DMS153 treated with DMSO at 0.1 percent for 48 hours (cell line): ENCODE measurements around the gene STK10.
"Not testable (repeated sequence)": the region's sequence is repeated elsewhere in the genome, so short reads cannot be mapped to it uniquely, and the experiment has no call there.

Source experiments
- DNase-seq: peaks from one replicate; lab custom pipeline; 2025; ENCODE audit not compliant: unreplicated experiment; lab: John Stamatoyannopoulos, UW

Gene STK10

GRCh38 chr5:172167895-172168294 lies 20.1 kb downstream of the STK10 start:
- DNase-seq, result no peak

DNA sequence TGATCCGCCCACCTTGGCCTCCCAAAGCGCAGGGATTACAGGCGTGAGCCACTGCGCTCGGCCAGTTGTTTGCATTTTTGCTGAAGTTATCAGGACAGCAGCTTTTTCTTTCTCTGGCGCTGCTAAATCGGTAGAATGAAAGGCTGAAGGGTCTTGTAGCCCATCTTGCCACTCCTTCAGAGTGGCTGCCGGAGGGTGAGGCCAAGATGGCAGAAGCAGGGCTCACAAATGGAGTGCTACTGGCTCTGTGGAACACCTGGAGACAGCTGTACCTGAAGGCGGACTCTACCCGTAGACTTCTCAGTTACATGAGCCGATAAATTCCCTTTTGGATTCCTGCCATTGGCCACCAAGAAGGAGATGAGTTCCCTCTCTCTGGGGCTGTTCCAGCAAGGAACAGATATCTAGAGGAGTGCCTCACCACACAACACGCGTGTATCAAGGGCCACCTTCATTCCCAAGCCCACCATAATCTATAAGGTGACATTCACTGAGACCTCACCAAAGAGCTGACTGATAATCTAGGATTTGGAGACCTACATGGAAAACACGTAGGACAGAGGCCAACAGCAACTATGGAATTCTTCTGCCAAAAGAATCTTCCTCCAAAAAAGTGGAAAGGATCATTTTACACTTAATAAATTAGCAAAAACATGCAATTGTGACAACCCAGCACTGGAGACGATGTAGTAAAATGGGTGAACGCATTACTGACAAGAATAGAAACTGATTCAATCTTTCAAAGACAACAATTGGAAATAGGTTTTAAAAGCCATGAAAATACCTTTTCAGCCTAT lies 21.8 kb downstream of the STK10 start:
- DNase-seq, result no peak

GRCh38 chr5:172165465-172165864 lies 22.6 kb downstream of the STK10 start:
- DNase-seq, result no peak

DNA sequence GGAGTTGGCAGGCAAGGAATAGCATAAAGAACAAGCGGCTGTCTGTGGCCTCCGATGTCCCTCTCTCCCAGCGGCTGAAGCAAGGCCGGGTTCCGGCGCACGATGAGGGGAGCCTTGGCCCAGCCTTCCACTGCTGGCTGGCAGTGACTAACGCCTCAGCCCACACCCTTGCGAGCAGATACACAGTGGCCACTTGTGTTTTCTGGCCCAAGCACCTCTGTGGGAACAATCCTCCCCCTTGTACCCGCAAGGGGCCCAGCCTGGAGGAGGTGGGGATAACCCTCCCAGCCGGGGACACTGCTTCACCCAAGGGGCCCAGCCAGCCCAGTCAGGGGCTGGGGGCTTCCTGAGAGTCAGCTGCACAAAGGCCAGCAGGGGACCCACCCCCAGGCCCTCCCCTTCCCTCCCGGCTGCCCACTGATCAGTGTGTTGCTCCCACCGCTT lies 23.2 kb downstream of the STK10 start:
- DNase-seq, result no peak

GRCh38 chr5:172163346-172163745 lies 24.7 kb downstream of the STK10 start:
- DNase-seq, result no peak

- no peak for DNase-seq
Measured at GRCh38 chr5:172162987-172163343, 25.1 kb downstream of the STK10 start.

GRCh38 chr5:172162323-172162986 lies 25.6 kb downstream of the STK10 start:
- no peak for DNase-seq

GRCh38 chr5:172160506-172160905 lies 27.5 kb downstream of the STK10 start:
- DNase-seq, result no peak

GRCh38 chr5:172159016-172159415 lies 29.0 kb downstream of the STK10 start:
- no peak for DNase-seq

DNA sequence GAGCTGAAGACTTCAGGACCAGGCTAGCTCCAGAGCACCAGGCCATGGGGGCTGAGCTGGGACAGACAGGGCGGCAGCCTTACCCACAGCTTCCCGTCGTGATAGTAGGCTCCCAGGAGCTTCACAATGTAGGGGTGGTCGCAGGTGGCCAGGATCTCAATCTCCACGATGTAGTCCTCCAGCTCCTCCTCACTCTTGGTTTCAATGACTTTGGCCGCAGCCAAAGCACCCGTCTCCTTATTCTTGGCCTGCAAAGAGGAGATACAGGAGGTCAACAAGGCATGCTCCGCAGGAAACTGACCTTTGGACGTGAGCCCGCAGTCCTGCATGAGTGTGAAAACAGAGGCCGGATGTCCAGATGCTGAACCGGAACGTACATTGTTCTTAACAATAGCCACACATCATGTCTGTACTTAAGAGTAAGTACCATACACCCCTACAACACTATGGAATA lies 31.5 kb downstream of the STK10 start:
- no peak for DNase-seq

GRCh38 chr5:172155101-172155500 lies 32.9 kb downstream of the STK10 start:
- not testable (repeated sequence) for DNase-seq

GRCh38 chr5:172153695-172154094 lies 34.3 kb downstream of the STK10 start:
- no peak for DNase-seq

- DNase-seq, result no peak
Measured at GRCh38 chr5:172151661-172152210, 36.3 kb downstream of the STK10 start.

- DNase-seq, result no peak
Measured at GRCh38 chr5:172150514-172151425, 37.3 kb downstream of the STK10 start.

GRCh38 chr5:172149481-172149880 lies 38.5 kb downstream of the STK10 start:
- not testable (repeated sequence) for DNase-seq

- DNase-seq, result no peak
Measured at GRCh38 chr5:172149073-172149472, 39.0 kb downstream of the STK10 start.

- no peak for DNase-seq
Measured at GRCh38 chr5:172148381-172148780, 39.6 kb downstream of the STK10 start.

DNA sequence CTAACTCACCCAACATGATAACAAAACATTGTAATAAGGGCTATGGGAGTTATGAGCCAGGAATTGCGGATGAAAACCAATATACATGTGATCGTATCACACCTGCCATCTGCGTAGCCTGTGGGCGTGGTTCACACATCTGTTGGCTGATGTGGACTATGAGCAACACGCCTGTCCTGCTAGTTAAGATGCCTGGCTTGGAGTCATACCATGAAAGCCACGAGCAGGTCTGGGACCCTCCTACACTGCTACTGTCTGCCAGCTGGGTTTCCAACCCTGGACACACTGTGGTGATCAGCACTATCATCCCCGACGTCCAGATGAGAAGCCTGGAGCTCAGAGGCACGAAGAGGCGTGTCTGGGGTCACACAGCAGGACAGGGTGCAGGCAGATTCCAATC lies 40.2 kb downstream of the STK10 start:
- no peak for DNase-seq

DNA sequence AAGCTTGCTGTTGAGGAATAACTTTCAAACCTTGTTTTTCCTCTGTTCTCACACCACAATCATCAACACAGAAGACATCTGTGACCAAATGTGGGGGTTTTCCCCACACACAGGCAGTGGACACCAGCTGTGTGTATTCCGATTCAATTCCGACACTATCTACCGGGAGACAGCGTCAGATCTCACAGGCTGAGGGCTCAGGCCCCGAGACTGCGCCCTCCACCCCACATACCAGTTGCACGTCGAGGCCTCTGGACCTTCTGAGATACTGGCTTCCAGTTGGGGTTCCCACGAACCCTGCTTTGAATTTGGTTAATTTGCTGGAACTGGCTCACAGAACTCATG lies 41.3 kb downstream of the STK10 start:
- no peak for DNase-seq

DNA sequence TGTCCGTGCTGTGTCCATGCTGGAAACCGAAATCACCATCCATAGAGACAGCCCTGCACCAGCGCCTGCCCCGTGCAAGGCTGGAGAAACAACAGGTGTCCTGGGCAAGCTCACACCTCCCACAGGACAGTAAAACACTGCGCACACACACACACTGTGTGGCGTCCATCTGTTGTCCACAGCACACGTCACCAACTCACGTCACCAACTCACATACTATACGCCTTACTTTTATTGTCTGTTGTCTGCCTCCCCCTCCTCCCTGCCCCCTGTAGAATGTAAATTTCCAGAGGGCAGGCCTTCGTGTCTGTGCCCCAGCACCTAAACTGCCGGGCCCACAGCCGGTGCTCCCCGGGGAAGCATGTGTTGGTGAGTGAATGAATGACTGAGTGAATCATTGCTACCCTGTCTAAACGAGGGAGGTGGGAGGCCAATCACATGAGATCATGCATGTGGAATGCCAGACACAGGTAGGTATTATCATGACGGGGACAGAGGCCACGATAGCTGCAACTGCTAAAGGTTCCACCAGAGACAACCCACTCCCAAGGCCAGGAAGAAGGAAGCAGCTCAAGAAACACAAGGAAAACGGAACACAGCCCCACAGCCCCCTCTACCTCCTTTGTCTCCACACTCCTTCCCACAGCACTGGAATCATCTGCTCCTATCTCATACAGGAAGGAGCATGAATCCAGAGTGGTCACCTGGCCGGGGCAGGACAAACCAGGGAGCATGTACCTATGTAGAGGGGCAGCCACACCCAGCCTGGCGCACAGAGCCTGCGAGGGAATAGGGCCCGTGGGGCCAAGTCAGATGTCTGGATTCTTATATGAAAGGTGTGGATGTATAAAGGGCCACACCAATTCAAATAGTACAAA lies 41.9 kb downstream of the STK10 start:
- no peak for DNase-seq
